ENCODE data around the gene TTC28. TPM values are rescaled to one million over a fixed set of nuclear protein-coding genes. Genes with fewer than 3 reads are reported as not detected.
A peak's percentile ranks its signal among the peaks of the same experiment; 100 is the strongest.

TTC28 gene
- polyA plus RNA-seq, 1 donor from 2014 or later: 14.8 TPM

GRCh38 chr22:28444659-28445058 lies 235.0 kb downstream of the TTC28 start:
- Histone ChIP-seq H3K9ac (ENCODE audit: low read length) (no peak overlapping the region), H3K36me3 (ENCODE audit: insufficient read depth, low read length) (no peaks in the 10 kb centered on the region), H3K4me2 (ENCODE audit: low read length) (no peak overlapping the region), H3K27ac (ENCODE audit: low read length) (no peak overlapping the region), H3K9me3 (ENCODE audit: low read length) (no peaks in the 10 kb centered on the region), H3K79me2 (replicated peaks; ENCODE audit: insufficient read depth, low read length) (peaks cover 41% of the 10 kb centered on the region), H3K27me3 (ENCODE audit: insufficient read depth, low read depth, low read length) (no peaks in the 10 kb centered on the region), H3F3A (ENCODE audit: insufficient read depth, low read length, poor library complexity, severe bottlenecking) (no peaks in the 10 kb centered on the region), H3K9me2 (ENCODE audit: insufficient read depth, low read length) (no peaks in the 10 kb centered on the region), H3K4me3 (ENCODE audit: low read length) (no peak overlapping the region), H4K20me1 (ENCODE audit: insufficient read depth) (no peaks in the 10 kb centered on the region), H2AFZ (ENCODE audit: low read depth, low read length) (no peak overlapping the region)
- no peak for TF ChIP-seq TAF1 (IDR thresholded peaks at IDR 0.05; ENCODE audit: low read depth)
- TF ChIP-seq SMC3 (conservative IDR thresholded peaks at IDR 0.05; ENCODE audit: poor library complexity): no peak
- TF ChIP-seq EP300 (conservative IDR thresholded peaks at IDR 0.05; ENCODE audit: poor library complexity, severe bottlenecking): no peak
- no peak for TF ChIP-seq REST (IDR thresholded peaks at IDR 0.05; ENCODE audit: borderline replicate concordance)
- no peak for TF ChIP-seq MXI1 (conservative IDR thresholded peaks at IDR 0.05; ENCODE audit: poor library complexity, severe bottlenecking)
- no peak for TF ChIP-seq POLR2AphosphoS5 (IDR thresholded peaks at IDR 0.05)

GRCh38 chr22:28443526-28443876 lies 236.1 kb downstream of the TTC28 start:
- Histone ChIP-seq H3K9ac (ENCODE audit: low read length) (peak overlapping the region; percentile 79), H3K27ac (ENCODE audit: low read length) (peak overlapping the region; percentile 76), H3K9me2 (ENCODE audit: insufficient read depth, low read length) (no peaks in the 10 kb centered on the region), H3K27me3 (ENCODE audit: insufficient read depth, low read depth, low read length) (no peaks in the 10 kb centered on the region), H3K9me3 (ENCODE audit: low read length) (no peaks in the 10 kb centered on the region), H3K79me2 (replicated peaks; ENCODE audit: insufficient read depth, low read length) (peaks cover 52% of the 10 kb centered on the region), H4K20me1 (ENCODE audit: insufficient read depth) (no peaks in the 10 kb centered on the region), H2AFZ (ENCODE audit: low read depth, low read length) (no peak overlapping the region), H3K4me2 (ENCODE audit: low read length) (peak overlapping the region; percentile 89), H3F3A (ENCODE audit: insufficient read depth, low read length, poor library complexity, severe bottlenecking) (no peaks in the 10 kb centered on the region), H3K36me3 (ENCODE audit: insufficient read depth, low read length) (no peaks in the 10 kb centered on the region), H3K4me3 (ENCODE audit: low read length) (peak overlapping the region; percentile 79)
- TF ChIP-seq POLR2AphosphoS5 (IDR thresholded peaks at IDR 0.05): peak; percentile 84
- TF ChIP-seq CTCF (IDR thresholded peaks at IDR 0.05; ENCODE audit: poor library complexity, severe bottlenecking): no peak
- TF ChIP-seq EZH2 (IDR thresholded peaks at IDR 0.05; ENCODE audit: borderline replicate concordance, insufficient read depth, low read length, poor library complexity, severe bottlenecking): no peak
- TF ChIP-seq RAD21 (conservative IDR thresholded peaks at IDR 0.05): peak; percentile 63
- peak; percentile 82 for TF ChIP-seq TAF1 (IDR thresholded peaks at IDR 0.05; ENCODE audit: low read depth)
- peak; percentile 58 for TF ChIP-seq SMC3 (conservative IDR thresholded peaks at IDR 0.05; ENCODE audit: poor library complexity)
- TF ChIP-seq REST (IDR thresholded peaks at IDR 0.05; ENCODE audit: borderline replicate concordance): peak; percentile 38
- TF ChIP-seq EP300 (conservative IDR thresholded peaks at IDR 0.05; ENCODE audit: poor library complexity, severe bottlenecking): peak; percentile 35

All from neural cell (in vitro differentiated cells).